Measurements from ENCODE around the gene TFF3.
A peak's percentile ranks its signal among the peaks of the same experiment; 100 is the strongest.

TFF3 gene

GRCh38 chr21:42346866-42347600 is 31.8 kb upstream of the TFF3 start:
- DNase-seq: no peak

GRCh38 chr21:42346441-42346840 is 31.2 kb upstream of the TFF3 start:
- no peak for DNase-seq

GRCh38 chr21:42344631-42345030 is 29.4 kb upstream of the TFF3 start:
- DNase-seq: no peak

- no peak for DNase-seq
These were observed 28.8 kb upstream of the TFF3 start for GRCh38 chr21:42343963-42344510.

GRCh38 chr21:42343556-42343955 is 28.3 kb upstream of the TFF3 start:
- no peak for DNase-seq

GRCh38 chr21:42343101-42343500 is 27.9 kb upstream of the TFF3 start:
- DNase-seq: no peak

GRCh38 chr21:42341776-42342542 is 26.8 kb upstream of the TFF3 start:
- no peak for DNase-seq

- DNase-seq: peak; percentile 28
These were observed 25.2 kb upstream of the TFF3 start for GRCh38 chr21:42340187-42341050.

- no peak for DNase-seq
These were observed 23.8 kb upstream of the TFF3 start for GRCh38 chr21:42338729-42339715.

GRCh38 chr21:42337830-42338728 is 22.9 kb upstream of the TFF3 start:
- peak; percentile 94 for DNase-seq

GRCh38 chr21:42337276-42337675 is 22.1 kb upstream of the TFF3 start:
- DNase-seq: no peak

GRCh38 chr21:42336054-42336453 is 20.8 kb upstream of the TFF3 start:
- DNase-seq: peak; percentile 77

- DNase-seq: no peak
These were observed 17.5 kb upstream of the TFF3 start for GRCh38 chr21:42332557-42333317.

GRCh38 chr21:42331660-42332059 is 16.5 kb upstream of the TFF3 start:
- DNase-seq: no peak

- no peak for DNase-seq
These were observed 15.5 kb upstream of the TFF3 start for GRCh38 chr21:42330380-42331371.

- no peak for DNase-seq
These were observed 9.7 kb upstream of the TFF3 start for GRCh38 chr21:42324896-42325295.

- DNase-seq: no peak
These were observed 6.6 kb upstream of the TFF3 start for GRCh38 chr21:42321845-42322244.

- no peak for DNase-seq
These were observed 6.0 kb upstream of the TFF3 start for GRCh38 chr21:42321231-42321630.

GRCh38 chr21:42320791-42321190 is 5.6 kb upstream of the TFF3 start:
- no peak for DNase-seq

Measured in NCI-H510A treated with DMSO at 0.1 percent for 48 hours (cell line).